Vagina (tissue), 2 donors: Measurements from ENCODE around the gene HACD1. TPM values are rescaled to one million over a fixed set of nuclear protein-coding genes. Genes with fewer than 3 reads are reported as not detected.

Experiments used
- DNase-seq, 2 donors: peaks; one replicate each; pipeline ENCODE4 v3.0.0-alpha.2; 2017; ENCODE audit errors: extremely low spot score in 2 of 2
- H3K27ac ChIP-seq: fragments of 200-600 bp; sonication (generic); one replicate; pipeline ENCODE4 v1.5.1; 2019
- H3K27me3 ChIP-seq: fragments of 200-600 bp; sonication (generic); one replicate; pipeline ENCODE4 v1.5.1; 2019
- H3K36me3 ChIP-seq, 2 donors: fragments of 200-600 bp; sonication (generic); one replicate each; pipeline ENCODE4 v1.5.1; 2017 to 2019
- H3K4me1 ChIP-seq: fragments of 200-600 bp; sonication (generic); one replicate; pipeline ENCODE4 v1.5.1; 2019
- H3K4me3 ChIP-seq, 2 donors: fragments of 200-600 bp; sonication (generic); 1 replicate in 1 of 2; 2 replicates in 1 of 2; pipeline ENCODE4 v1.5.1; 2016 to 2019
- H3K9me3 ChIP-seq: fragments of 200-600 bp; sonication (generic); one replicate; pipeline ENCODE4 v1.5.1; 2019
- POLR2A ChIP-seq, 2 donors: fragments of 450-650 bp; IDR thresholded peaks; one replicate each; pipeline ENCODE4 v1.6.1; 2017; ENCODE audit warnings: antibody characterized with exemption in 2 of 2, mild to moderate bottlenecking in 2 of 2, moderate library complexity in 2 of 2
- POLR2AphosphoS5 ChIP-seq, 2 donors: sonication (generic); formaldehyde crosslinking; IDR thresholded peaks; one replicate each; pipeline ENCODE4 v1.9.0; 2017; ENCODE audit warnings: antibody characterized with exemption in 2 of 2, mild to moderate bottlenecking in 2 of 2, low read depth in 1 of 2; ENCODE audit not compliant: insufficient read depth in 1 of 2
- intact Hi-C: fragments of 100-400 bp; cut with DNase I; formaldehyde crosslinking; loops from one replicate; pipeline ENCODE4 v1.15.1; 2023
- total RNA-seq: library from RNA; depleted of rRNA; stranded (reverse); fragments of >200 nt; gene quantifications from one replicate; pipeline ENCODE4 v1.2.3, GENCODE V29; 2016
- TF ChIP-seq, protein P1 (sequence below), 3 experiments: fragments of 450-650 bp in 2 of 3; fragments of 200-600 bp in 1 of 3; sonication (generic) in 1 of 3; IDR thresholded peaks; one replicate each; pipeline ENCODE4 v1.5.1; 2017 to 2019; ENCODE audit warnings: antibody characterized with exemption in 3 of 3, mild to moderate bottlenecking in 2 of 3, moderate library complexity in 2 of 3

Gene HACD1
- total RNA-seq, 1 donor from 2014 or later = 6.4 TPM

DNA sequence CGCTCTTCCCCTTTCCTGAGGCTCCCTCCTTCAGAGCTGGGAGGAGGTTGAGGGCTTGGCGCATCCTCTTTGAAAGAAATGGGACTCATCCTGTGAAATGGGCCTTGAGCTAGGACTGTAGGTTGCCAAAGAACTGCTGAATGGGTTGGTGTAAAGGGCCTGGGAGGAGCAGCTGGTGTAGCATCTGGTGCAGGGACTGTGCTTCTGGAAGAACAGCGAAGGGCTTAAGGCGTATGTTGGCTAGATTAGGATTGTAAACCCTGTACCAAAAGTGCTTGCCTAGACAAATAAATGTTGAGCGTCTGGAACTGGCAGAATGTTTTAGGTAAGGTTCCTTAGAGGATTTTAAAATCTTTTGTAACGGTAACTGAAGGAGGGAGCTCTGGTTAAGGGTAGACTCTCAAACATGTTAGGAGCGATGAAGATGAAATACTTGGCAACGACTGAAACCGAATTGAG lies 27.3 kb upstream of the HACD1 start:
- H3K9me3 ChIP-seq = no peaks in the 10 kb centered on the region
- peaks cover 61% of the 10 kb centered on the region for H3K4me1 ChIP-seq
- no peaks in the 10 kb centered on the region for H3K36me3 ChIP-seq
- TF ChIP-seq, protein P1, sequence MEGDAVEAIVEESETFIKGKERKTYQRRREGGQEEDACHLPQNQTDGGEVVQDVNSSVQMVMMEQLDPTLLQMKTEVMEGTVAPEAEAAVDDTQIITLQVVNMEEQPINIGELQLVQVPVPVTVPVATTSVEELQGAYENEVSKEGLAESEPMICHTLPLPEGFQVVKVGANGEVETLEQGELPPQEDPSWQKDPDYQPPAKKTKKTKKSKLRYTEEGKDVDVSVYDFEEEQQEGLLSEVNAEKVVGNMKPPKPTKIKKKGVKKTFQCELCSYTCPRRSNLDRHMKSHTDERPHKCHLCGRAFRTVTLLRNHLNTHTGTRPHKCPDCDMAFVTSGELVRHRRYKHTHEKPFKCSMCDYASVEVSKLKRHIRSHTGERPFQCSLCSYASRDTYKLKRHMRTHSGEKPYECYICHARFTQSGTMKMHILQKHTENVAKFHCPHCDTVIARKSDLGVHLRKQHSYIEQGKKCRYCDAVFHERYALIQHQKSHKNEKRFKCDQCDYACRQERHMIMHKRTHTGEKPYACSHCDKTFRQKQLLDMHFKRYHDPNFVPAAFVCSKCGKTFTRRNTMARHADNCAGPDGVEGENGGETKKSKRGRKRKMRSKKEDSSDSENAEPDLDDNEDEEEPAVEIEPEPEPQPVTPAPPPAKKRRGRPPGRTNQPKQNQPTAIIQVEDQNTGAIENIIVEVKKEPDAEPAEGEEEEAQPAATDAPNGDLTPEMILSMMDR (IDR thresholded peaks at IDR 0.05) = no peak
- TF ChIP-seq POLR2A (IDR thresholded peaks at IDR 0.05) (no peak), POLR2AphosphoS5 (IDR thresholded peaks at IDR 0.05; ENCODE audit: insufficient read depth in 1 of 2, low read depth in 1 of 2) (no peak)
- H3K27ac ChIP-seq = peak overlapping the region; percentile 95
- no peak for DNase-seq
- no peaks in the 10 kb centered on the region for H3K27me3 ChIP-seq
- intact Hi-C loops = no loop called here
- H3K4me3 ChIP-seq = peak overlapping the region; percentile 78 to 95

DNA sequence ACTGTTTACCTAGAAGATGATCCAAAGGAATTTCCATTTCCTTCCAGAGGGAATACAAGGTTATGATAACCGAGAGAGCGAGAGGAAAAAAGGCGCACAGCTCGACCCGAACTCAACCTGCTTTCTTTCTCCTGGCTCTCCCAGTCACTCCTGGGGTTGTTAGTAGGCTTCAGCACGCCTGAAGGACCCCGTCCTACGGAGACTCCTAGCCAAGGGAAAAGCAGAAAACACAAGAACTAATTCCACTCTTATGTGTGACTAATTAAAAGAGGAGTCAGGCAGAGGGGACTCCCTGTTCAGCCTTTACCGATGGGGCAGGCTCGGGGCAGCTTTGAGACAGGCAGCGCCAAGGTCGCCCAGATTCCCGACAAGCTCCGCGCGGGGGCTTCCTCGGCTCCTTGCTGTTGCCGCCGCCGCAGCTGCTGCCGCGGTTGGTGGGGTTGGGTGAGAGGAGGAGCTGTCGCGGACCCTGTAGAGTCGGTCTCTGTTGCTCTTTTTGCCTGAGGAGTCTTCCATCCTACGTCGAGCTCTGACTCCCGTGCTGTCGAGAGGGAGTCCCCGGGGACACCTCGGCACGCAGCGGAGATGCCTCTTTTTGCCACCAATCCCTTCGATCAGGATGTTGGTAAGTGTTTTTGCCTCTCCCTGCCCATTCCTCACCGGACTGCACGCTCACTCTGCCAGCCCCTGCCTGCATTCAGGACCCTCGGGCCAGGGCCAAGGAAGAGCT lies 26.7 kb upstream of the HACD1 start, which contains the start of gene STAM:
STAM (plus strand) TSS at position 397 of the 730 bp plus-strand sequence; CDS start at position 586, 189 bp downstream.
- TF ChIP-seq POLR2AphosphoS5 (IDR thresholded peaks at IDR 0.05; ENCODE audit: insufficient read depth in 1 of 2, low read depth in 1 of 2) (peak; percentile 92 to 94), POLR2A (IDR thresholded peaks at IDR 0.05) (peak in 1 of 2 donors; percentile 6)
- TF ChIP-seq, protein P1 (IDR thresholded peaks at IDR 0.05) = no peak
- no peaks in the 10 kb centered on the region for H3K36me3 ChIP-seq
- H3K27ac ChIP-seq = peak within 1 kb of the TSS; percentile 95
- H3K4me1 ChIP-seq = peaks cover 55% of the 10 kb centered on the region
- no peaks in the 10 kb centered on the region for H3K9me3 ChIP-seq
- H3K27me3 ChIP-seq = no peaks in the 10 kb centered on the region
- intact Hi-C loops = no loop called here
- peak within 1 kb of the TSS; percentile 78 to 95 for H3K4me3 ChIP-seq
- DNase-seq = peak in 1 of 2 donors; percentile 90

DNA sequence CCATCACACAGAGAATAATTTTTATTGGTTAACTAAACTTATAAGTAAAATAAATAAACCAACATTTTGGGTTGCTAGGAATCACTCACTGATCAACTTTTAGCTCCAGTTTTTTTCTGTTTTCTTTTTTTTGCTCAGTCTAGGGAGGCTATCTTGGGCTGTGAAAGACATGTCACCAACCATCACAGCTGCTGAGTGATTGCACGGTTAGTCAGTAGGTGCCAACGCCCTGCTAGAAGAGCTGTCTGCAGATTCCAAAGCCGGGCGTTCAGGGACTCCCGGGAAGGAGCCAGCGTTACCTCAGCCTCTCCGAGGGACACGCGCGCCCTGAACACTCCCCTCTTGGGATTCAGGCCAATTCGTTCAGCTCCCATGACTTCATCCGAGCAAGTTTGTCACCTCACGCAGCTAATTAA lies 26.2 kb upstream of the HACD1 start:
- H3K36me3 ChIP-seq = no peaks in the 10 kb centered on the region
- H3K27me3 ChIP-seq = no peaks in the 10 kb centered on the region
- peak in 1 of 2 donors; percentile 88 for DNase-seq
- peak overlapping the region; percentile 78 to 95 for H3K4me3 ChIP-seq
- intact Hi-C loops = no loop called here
- H3K9me3 ChIP-seq = no peaks in the 10 kb centered on the region
- H3K4me1 ChIP-seq = peaks cover 49% of the 10 kb centered on the region
- TF ChIP-seq, protein P1 (IDR thresholded peaks at IDR 0.05) = no peak
- TF ChIP-seq POLR2A (IDR thresholded peaks at IDR 0.05) = no peak
- TF ChIP-seq POLR2AphosphoS5 (IDR thresholded peaks at IDR 0.05; ENCODE audit: insufficient read depth in 1 of 2, low read depth in 1 of 2) = no peak
- H3K27ac ChIP-seq = peak overlapping the region; percentile 95

DNA sequence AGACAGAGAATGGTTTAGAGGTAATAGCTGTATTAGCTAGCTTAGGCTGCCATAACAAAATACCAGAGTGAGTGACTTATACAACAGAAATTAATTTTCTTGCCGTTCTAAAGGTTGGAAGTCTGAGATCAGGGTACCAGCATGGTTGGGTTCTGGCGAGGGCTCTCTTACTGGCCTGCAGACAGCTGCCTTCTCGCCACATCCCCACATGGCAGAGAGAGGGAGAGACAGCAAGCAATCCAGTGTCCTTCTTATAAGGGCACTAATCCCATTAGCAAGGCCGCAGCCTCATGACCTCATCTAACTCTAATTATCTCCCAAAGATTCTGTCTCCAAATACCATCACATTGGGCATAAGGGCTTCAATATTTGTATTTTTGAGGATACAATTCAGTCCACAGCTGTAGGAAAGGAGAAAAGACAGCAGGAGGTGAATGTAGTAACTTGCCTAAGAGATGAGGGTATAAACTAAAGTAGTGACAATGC lies 23.2 kb upstream of the HACD1 start:
- DNase-seq = no peak
- H3K9me3 ChIP-seq = no peaks in the 10 kb centered on the region
- H3K27ac ChIP-seq = no peak overlapping the region
- intact Hi-C loops = no loop called here
- TF ChIP-seq POLR2AphosphoS5 (IDR thresholded peaks at IDR 0.05; ENCODE audit: insufficient read depth in 1 of 2, low read depth in 1 of 2) (no peak), POLR2A (IDR thresholded peaks at IDR 0.05) (no peak)
- TF ChIP-seq, protein P1 (IDR thresholded peaks at IDR 0.05) = no peak
- H3K4me3 ChIP-seq = no peak overlapping the region
- no peaks in the 10 kb centered on the region for H3K27me3 ChIP-seq
- H3K36me3 ChIP-seq = no peaks in the 10 kb centered on the region
- peaks cover 19% of the 10 kb centered on the region for H3K4me1 ChIP-seq

DNA sequence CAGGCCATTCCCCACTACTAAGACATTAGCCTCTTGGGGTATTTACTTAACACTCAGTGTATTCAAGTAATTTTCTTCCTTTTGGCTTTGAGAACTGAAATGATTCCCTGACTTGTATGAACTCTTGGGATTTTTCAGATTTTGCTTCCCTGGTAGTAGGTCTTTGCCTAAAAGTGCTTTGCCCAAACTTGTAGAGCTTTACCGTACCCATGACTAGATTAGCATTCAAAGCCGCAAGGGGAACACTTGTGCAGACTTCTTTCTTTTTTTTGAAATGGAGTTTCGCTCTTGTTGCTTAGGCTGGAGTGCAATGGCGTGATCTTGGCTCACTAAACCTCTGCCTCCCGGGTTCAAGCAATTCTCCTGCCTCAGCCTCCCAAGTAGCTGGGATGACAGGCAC lies 20.7 kb upstream of the HACD1 start:
- intact Hi-C loops = no loop called here
- Histone ChIP-seq H3K4me3 (no peak overlapping the region), H3K9me3 (no peaks in the 10 kb centered on the region), H3K27ac (no peak overlapping the region), H3K4me1 (peaks cover 5% of the 10 kb centered on the region), H3K36me3 (no peaks in the 10 kb centered on the region), H3K27me3 (no peaks in the 10 kb centered on the region)
- TF ChIP-seq POLR2A (IDR thresholded peaks at IDR 0.05) (no peak), POLR2AphosphoS5 (IDR thresholded peaks at IDR 0.05; ENCODE audit: insufficient read depth in 1 of 2, low read depth in 1 of 2) (no peak)
- TF ChIP-seq, protein P1 (IDR thresholded peaks at IDR 0.05) = no peak
- DNase-seq = no peak
